Measurements from ENCODE around the gene AMFR. TPM values are rescaled to one million over a fixed set of nuclear protein-coding genes. Genes with fewer than 3 reads are reported as not detected.
"Not testable (repeated sequence)": the region's sequence is repeated elsewhere in the genome, so short reads cannot be mapped to it uniquely, and the experiment has no call there.

The AMFR gene
- total RNA-seq, 1 donor from 2014 or later: 251 TPM

DNA sequence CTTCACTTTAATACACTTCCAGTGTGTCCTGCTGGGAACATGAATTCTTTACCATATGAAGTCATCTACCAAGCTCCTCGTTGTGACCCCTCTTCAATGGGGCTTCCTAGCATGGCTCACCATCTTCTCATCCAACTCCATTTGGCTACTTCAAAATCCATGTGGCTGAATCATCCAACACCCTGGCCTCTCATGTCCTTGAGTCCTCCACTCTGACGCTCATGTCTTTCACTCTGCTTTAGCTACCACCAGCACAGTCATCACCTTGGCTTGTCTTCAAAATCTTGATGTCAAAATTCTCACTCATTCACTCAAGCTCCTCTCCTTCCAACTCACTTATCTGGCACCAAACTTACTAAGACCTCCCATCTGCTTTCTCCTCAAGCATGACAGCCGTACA is 35.8 kb downstream of the AMFR start:
- no peak for DNase-seq (ENCODE audit: low read depth in 2 of 2)

DNA sequence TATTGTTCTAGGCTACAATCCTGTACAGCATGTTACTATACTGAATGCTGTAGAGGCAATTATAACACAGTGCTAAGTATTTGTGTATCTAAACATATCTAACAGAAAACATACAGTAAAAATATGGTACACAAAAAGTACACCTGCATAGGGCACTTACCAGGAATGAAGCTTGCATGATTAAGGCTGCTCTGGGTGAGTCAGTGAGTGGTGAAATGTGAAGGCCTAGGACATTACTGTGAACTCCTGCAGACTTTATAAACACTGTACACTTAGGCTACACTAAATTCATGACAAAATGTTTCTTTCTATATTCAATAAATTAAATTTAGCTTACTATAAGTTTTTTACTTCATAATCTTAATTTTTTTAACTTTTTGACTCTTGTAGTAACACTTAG is 37.1 kb downstream of the AMFR start:
- no peak for DNase-seq (ENCODE audit: low read depth in 2 of 2)

DNA sequence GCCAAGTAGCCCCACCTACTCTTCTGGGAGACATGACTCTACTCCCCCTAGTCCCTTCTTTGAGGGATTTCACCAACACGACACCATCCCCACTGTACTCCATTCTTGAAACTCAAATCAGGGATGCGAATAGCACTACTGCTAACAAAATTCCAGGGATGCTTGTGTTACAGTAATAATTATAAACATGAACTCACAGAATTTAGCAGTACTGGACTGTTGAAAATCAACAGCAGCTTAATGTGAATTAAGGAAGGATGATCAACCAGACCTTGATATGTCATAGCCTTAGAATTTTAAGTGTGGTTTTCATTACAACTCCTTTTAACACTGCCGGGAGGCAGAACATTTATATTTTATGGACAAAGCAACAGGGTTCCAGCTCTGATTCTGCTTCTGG is 37.9 kb downstream of the AMFR start:
- DNase-seq (ENCODE audit: low read depth in 2 of 2): no peak

DNA sequence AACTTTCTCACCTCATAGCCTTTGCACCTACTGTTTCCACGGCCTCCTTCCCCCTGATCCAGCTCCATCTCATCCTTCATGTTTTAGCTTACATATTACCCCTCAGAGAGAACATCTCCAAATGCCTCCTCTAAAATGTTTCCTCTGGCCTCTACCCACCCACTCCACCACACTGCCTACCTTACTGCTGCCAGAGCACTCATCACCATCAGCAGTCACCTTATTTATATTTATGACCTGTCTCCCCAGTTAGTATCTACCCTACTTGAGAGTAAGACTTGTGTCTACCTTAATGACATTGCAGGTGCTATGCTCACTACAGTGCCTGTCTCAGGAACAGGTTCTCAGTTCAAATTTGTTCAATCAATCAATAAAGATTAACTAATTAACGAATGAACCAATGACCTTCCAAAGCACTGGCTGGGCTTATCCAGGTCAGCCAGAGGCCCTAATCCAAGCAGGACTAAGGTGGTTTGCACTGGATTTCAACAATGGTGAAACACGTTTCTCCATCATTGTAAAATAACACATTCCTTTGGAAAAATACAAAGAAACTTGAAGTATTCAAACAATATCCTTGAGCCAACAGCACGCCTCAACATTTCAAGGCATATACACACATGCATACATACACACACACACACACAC is 41.1 kb downstream of the AMFR start:
- no peak for DNase-seq (ENCODE audit: low read depth in 2 of 2)

DNA sequence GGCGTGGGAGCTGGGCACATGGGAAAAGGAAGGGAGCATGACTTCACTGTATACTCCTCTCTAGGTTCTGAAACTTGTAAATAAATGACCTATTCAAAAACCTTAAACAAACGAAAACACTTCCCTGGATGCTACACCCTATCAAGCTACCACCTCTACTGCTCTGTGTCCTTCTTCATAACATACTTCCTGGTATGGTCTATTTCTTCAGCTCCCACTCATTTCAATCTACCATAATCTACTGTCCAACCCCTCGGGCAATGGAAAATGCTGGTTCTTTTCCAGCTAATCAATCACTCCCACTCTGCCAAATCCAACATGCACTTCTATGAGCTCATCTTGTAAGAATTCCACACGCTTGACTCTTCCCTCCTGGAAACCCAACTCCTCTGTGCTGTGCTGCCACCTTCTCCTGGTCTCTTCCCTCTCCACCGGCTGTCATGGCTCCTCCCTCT is 42.4 kb downstream of the AMFR start:
- no peak for DNase-seq (ENCODE audit: low read depth in 2 of 2)

DNA sequence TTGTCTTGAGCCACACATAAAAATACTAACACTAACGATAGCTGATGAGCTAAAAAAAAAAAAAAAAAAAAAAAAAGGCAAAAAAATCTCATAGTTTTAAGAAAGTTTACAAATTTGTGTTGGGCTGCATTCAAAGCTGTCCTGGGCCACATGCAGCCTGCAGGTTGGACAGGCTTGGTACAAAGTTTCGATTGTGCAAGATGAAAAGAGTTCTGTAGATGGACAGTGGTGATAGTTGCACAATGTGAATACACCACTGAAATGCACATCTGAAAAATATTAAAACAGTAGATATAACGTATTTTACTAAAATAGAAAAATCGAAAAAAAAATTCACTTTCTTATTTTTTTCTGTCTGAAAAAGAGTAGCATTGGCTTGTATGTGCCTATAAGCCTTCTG is 42.9 kb downstream of the AMFR start:
- DNase-seq (ENCODE audit: low read depth in 2 of 2): no peak

DNA sequence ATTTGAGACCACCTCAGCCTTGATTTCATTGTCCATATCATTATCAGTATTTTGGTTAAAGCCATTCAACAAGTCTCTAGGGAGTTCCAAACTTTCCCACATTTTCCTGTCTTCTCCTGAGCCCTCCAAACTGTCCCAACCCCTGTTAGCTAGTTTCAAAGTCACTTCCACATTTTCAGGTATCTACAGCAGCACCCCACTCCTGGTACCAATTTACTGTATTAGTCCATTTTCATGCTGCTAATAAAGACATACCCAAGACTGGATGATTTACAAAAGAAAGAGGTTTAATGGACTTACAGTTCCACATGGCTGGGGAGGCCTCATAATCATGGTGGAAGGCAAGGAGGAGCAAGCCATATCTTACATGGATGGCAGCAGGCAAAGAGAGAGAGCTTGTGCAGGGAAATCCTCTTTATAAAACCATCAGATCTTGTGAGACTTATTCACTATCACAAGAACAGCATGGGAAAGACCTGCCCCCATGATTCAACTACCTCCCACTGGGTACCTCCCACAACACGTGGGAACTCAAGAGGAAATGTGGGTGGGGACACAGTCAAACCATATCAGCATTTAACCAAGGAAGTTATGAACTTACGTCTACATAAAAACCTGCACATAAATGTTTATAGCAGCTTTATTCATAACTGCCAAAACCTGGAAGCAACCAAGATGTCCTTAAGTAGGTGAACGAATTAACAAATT is 44.4 kb downstream of the AMFR start:
- not testable (repeated sequence) for DNase-seq (ENCODE audit: low read depth in 2 of 2)

DNA sequence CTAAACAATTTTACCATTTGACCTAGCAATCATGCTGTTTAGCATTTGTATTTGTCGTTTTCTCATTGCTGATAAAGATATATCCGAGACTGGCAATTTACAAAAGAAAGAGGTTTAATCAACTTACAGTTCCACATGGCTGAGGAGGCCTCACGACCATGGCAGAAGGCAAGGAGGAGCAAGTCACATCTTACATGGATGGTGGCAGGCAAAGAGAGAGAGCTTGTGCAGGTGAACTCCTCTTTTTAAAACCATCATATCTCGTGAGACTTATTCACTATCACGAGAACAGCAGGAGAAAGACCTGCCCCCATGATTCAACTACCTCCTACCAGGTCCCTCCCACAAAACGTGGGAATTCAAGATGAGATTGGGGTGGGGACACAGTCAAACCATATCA is 46.3 kb downstream of the AMFR start:
- DNase-seq (ENCODE audit: low read depth in 2 of 2): not testable (repeated sequence)

DNA sequence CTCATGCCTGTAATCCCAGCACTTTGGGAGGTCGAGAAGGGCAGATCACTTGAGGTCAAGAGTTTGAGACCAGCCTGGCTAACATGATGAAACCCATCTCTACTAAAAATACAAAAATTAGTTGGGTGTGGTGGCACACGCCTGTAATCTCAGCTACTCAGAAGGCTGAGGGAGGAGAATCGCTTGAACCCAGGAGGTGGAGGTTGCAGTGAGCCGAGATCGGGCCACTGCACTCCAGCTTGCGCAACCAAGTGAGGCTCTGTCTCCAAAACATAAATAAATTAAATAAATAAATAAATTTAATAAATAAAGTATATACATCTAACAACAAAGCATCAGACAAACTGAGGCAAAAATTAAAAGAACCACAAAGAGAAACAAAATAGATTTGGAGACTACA is 49.6 kb downstream of the AMFR start:
- DNase-seq (ENCODE audit: low read depth in 2 of 2): not testable (repeated sequence)

DNA sequence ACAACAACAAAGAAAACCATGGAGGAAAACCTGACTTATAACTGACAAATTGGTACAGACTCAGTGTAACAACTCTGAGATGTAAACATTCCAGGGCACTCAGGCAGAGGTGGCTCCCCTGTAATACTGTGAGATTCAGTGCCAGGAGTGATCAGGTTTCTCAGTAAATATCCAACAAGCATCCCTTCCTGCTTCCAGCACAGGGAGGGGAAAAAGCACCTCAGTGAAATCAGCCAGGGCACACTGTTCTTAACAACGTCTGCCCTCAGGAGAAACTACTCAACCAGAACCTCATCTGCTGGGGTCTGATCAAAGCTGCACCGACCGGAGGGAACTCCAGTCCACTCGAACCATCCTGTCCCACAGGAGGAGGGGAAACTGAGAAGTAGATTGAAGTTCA is 52.3 kb downstream of the AMFR start:
- DNase-seq (ENCODE audit: low read depth in 2 of 2): no peak

DNA sequence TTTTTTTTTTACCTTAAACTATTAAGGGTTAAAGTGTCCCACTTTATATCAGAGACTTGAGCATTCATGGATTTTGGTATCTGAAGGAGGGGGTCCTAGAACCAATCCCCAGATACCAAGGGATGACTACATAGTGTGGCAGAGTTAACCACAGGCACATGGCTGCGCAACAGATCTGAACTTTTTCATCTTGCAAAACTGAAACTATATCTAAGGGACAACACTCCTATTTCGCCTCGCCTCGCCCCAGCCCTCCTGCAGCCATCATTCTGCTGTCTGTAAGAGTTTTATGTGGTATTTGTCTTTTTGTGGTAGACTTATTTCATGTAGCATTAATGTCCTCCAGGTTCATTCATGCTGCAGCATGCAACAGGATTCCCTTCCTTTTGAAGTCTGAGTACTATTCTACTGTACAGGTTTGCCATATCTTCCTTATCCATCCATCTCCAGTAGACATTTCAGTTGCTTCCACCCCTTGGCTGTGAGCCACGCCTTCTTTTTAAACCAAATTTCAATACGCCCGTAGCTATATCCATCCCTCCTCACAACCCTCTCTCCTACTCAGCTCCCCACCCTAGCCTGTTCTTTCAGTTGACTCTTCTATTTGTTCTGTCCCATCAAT is 53.2 kb downstream of the AMFR start:
- DNase-seq (ENCODE audit: low read depth in 2 of 2): no peak

DNA sequence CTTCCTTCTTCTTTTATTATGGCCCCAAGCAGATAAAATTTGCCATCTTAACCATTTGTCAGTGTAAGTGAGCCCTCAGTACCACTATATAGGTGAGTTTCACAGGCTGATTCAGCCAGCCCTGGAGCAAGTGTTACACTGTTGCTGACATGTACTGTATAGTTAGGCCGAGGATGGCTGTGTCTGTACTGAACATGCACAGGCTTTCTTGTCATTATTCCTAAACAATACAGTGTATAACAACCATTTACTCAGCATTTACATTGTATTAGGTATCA is 53.7 kb downstream of the AMFR start:
- no peak for DNase-seq (ENCODE audit: low read depth in 2 of 2)

DNA sequence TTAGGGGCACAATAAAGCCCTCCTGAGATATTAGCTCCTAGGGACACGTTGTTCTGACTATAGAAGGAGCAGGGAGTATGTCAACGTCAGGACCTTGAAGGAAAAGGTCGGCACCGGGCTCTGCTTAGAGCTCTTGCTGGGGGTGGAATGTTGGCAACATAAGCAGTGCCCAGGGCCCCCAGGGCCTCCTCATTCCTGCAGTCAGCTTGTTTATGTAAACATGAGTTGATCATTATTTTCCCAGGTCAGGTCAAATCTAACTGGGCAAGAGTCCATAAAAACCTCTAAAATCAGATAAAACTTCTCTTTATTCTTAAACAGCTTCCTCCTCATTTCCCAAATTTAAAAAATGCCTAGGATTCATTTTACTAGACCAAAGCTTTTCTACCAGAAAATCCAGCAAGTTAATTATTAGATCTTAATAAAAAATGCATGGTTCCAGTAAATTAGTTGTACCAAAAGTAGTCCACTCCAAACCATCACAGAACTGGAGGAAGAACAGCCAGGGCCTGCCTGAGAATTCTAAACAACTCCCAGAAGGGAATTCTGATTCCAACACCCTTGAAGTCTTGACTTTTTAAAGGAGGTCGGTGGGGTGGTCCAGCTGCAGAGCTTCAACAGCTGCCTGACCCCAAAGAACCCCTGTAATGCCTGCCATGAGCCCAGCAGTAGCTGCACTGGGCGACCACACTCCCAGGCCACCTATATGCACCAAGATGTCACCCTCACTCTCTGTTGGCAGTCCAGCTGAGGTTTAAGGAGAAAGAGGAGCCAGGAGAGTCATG is 54.3 kb downstream of the AMFR start:
- DNase-seq (ENCODE audit: low read depth in 2 of 2): peak in 1 of 2 donors; percentile 24

DNA sequence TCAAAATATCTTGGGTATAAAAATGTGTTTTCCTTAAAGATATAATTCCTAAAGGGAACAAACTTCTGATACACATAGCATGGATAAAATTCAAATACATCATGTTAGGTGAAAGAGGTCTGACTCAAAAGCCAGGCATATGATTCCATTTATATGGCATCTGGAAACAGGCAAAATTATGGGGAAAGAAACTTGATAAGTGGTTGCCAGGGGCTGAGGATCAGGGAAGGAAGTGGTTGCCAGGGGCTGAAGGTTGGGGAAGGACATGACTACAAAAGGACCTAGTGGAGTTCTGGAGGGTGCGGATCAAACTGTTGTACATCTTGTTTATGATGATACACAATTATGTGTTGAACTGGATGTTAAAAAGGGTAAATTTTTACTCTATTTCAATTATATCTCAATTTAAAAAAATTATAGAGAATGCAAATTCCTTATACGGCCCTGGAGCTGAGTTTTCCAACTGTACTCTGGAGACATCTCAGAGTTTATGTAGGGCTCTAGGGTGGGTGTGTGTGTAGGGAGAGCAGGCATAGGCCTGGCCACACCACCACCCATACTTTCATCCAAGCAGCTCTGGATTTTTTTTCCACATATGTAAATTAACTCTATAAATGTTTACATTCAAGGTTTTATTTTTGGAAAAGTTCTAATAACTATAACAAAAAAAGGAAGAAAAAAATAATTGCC is 55.0 kb downstream of the AMFR start:
- DNase-seq (ENCODE audit: low read depth in 2 of 2): no peak

DNA sequence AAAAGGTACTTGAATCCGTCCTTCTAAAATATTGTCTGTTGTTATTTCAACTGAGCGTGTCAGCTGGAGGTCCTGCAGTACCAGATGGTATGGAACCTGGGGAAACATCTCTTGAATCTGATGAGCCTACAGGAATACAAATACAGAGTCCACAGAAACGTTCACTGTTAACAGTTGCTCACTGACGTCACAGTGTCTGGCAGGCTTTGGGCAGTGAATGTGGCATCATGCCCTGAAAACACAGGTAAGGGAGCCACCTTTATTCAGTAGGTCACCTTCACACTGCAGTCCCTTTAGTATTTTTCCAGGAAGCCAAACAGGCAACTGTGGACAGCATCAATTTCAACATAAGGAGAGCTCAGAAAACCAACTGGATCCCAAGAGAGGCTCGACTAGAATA is 56.1 kb downstream of the AMFR start:
- no peak for DNase-seq (ENCODE audit: low read depth in 2 of 2)

DNA sequence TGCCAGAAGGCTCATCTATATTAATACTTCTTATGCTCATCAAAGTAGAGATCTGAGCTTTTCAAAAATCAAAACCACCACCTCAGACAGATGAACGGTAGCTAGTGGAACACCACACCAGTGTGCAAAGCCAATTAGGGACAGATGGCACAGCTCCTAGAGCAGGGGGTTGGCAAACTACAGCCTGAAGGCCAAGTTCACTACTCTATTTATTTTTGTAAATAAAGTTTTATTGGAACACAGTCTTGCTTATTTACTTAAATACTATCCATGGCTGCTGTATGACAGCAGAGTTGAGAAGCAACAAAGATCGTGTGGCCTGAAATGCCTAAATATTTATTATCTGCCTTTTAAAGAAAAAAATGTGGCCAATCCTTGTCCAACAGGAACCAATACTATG is 56.8 kb downstream of the AMFR start:
- DNase-seq (ENCODE audit: low read depth in 2 of 2): no peak

DNA sequence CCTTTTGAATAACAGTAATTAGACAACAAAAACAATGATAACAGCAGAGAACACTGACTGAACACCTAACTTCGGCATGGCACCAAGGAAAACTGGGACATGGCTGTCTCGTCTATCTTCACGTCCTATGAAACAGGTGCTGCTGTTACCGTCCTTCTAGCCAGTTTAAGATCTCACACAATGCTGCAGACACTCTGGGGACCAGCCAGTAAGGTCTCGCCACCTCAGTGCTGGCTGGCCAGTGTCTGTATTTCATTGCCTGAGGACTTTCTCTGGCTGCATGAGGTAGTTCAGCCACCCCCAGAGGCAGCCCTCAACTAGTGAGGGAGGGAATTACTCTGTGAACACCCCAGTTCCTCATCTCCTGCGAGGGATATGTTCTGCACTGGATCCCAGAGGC is 57.6 kb downstream of the AMFR start:
- no peak for DNase-seq (ENCODE audit: low read depth in 2 of 2)

DNA sequence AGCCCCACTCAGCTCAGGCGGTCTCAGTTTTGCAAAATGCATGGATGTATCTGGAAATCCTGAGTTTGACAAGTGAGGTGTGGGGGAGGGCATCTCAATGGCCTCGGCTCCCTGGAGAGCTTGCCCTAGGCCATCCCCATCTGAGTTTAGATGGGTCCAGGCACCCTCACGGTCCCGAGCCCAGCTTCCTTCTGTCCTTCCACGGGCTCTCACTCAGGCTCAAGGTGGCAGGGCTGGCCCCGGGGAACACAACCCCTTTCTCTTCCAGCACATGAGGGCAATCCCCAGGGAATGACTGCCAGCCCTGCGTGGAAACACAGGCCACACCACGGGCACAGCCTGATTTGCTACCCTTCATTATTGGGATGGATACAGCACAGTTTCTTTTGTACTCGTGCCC is 58.4 kb downstream of the AMFR start:
- no peak for DNase-seq (ENCODE audit: low read depth in 2 of 2)

DNA sequence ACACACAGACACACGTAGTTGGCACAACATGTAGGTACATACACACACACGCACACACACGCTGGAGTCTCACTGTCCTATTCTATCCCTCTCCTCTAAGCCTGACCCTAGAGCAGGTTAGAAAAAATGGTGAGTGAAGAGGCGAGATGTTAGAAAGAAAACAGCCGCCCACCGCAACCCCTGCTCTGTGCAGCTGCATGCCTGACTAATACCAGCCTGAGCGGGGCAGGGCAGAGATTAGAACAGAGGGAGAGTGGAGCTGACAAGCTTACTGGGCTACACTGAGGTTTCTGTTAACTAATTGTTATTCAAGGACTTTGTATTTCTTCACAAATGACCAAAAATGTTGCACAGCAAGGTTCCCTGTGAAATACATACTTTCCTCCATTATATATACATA is 59.8 kb downstream of the AMFR start:
- DNase-seq (ENCODE audit: low read depth in 2 of 2): no peak

DNA sequence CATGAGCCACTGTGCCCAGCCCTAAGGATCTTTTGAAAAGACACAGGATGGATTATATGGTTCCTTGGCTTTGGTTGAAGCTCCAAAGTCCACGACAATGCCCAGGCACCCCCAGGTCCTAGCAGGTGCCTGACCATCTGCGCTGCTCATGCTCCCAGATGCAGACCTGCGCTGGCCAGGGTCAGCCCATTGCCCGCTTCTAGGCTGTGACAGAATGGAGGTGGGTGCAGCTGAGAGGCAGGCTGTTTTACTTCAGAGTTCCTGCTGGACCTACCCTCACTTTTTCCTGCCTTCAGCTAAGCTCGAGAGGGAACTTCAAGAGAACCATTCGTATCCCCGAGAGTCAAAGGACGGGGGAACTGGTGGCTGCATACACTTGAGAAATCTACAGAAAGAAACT is 60.5 kb downstream of the AMFR start:
- no peak for DNase-seq (ENCODE audit: low read depth in 2 of 2)

DNA sequence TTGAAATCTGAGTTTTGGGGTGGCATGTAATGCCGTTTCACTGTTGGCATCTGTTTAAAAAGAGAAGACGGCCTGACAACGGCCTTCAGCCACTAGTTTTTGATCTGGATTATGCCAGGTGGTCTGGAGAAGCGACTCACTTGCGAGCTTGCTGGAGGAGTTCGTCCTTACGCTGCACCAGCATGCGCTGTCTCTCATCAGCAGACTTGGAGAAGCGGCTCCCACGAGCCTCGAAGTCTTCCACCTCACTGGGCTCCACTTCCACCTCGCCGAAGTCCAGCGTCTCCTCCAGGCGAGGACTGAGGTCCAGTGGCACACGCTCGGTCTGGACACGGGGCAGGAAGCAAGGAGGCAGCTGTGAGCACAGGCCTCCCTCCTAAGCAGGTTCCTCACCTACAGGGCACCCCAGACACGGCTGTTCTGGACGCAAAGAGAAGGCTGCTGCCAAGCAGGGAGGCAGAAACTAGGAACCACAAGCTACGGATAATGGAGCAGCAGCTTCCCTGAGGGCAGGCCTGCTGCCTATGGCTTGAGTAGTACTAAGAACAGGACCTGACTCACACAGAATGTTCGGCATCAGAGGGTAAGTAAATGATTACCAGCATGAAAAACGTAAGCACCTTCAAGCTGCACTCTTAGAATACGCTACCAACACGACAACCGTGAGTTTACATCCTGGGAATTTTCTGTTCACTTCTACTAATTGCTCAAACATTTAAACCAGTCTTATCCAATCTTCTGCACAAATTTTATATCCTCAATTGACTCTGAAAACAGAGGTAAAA is 61.4 kb downstream of the AMFR start:
- DNase-seq (ENCODE audit: low read depth in 2 of 2): no peak

Data from dermis microvascular lymphatic vessel endothelial cell (primary cell).